ENCODE data around the gene ANKLE1.

GRCh38 chr19:17259934-17260333 is 21.8 kb upstream of the ANKLE1 start:
- no peak for TF ChIP-seq EZH2 (IDR thresholded peaks at IDR 0.05; ENCODE audit: low read length)
- no peak for TF ChIP-seq CTCF (optimal IDR thresholded peaks at IDR 0.05 in 1 of 3, IDR thresholded peaks at IDR 0.05 in 1 of 3, conservative IDR thresholded peaks at IDR 0.05 in 1 of 3; ENCODE audit: extremely low read depth in 1 of 3, insufficient read depth in 2 of 3, low read length in 3 of 3)
